ENCODE measurements around the gene CAPN15. TPM values are rescaled to one million over a fixed set of nuclear protein-coding genes. Genes with fewer than 3 reads are reported as not detected.
A peak's percentile ranks its signal among the peaks of the same experiment; 100 is the strongest.

Gene CAPN15
- total RNA-seq, 1 donor from 2014 or later, result 56.1 TPM

GRCh38 chr16:585351-585750, 57.8 kb downstream of the CAPN15 start:
- Mint-ChIP-seq H3K4me1 (ENCODE audit: low read depth, unreplicated experiment) (no peaks in the 10 kb centered on the region), H3K27me3 (ENCODE audit: unreplicated experiment) (peaks cover 11% of the 10 kb centered on the region)

GRCh38 chr16:586047-586644, 58.6 kb downstream of the CAPN15 start:
- peaks cover 17% of the 10 kb centered on the region for H3K27me3 Mint-ChIP-seq (ENCODE audit: unreplicated experiment)
- H3K4me1 Mint-ChIP-seq (ENCODE audit: low read depth, unreplicated experiment), result peaks cover 6% of the 10 kb centered on the region
- DNase-seq, result no peak
- H3K36me3 Mint-ChIP-seq (ENCODE audit: unreplicated experiment), result peaks cover 6% of the 10 kb centered on the region
- TF ChIP-seq CTCF (IDR thresholded peaks at IDR 0.05; ENCODE audit: partially characterized antibody, unreplicated experiment), result no peak
- H3K27ac Mint-ChIP-seq (ENCODE audit: unreplicated experiment), result no peak overlapping the region
- H3K4me3 Mint-ChIP-seq (ENCODE audit: unreplicated experiment), result peak overlapping the region; percentile 42
- peaks cover 18% of the 10 kb centered on the region for H3K9me3 Mint-ChIP-seq (ENCODE audit: unreplicated experiment)

More at GRCh38 chr16:585351-585750, 57.8 kb downstream of the CAPN15 start:
- Mint-ChIP-seq H3K27ac (ENCODE audit: unreplicated experiment) (no peak overlapping the region), H3K36me3 (ENCODE audit: unreplicated experiment) (no peaks in the 10 kb centered on the region), H3K4me3 (ENCODE audit: unreplicated experiment) (no peak overlapping the region), H3K9me3 (ENCODE audit: unreplicated experiment) (peaks cover 12% of the 10 kb centered on the region)
- TF ChIP-seq CTCF (IDR thresholded peaks at IDR 0.05; ENCODE audit: partially characterized antibody, unreplicated experiment), result no peak
- no peak for DNase-seq

GRCh38 chr16:586645-587590, 59.4 kb downstream of the CAPN15 start:
- DNase-seq, result no peak
- TF ChIP-seq CTCF (IDR thresholded peaks at IDR 0.05; ENCODE audit: partially characterized antibody, unreplicated experiment), result no peak
- Mint-ChIP-seq H3K36me3 (ENCODE audit: unreplicated experiment) (peaks cover 7% of the 10 kb centered on the region), H3K27me3 (ENCODE audit: unreplicated experiment) (peaks cover 20% of the 10 kb centered on the region), H3K9me3 (ENCODE audit: unreplicated experiment) (peaks cover 20% of the 10 kb centered on the region), H3K27ac (ENCODE audit: unreplicated experiment) (peak overlapping the region; percentile 76), H3K4me3 (ENCODE audit: unreplicated experiment) (peak overlapping the region; percentile 93), H3K4me1 (ENCODE audit: low read depth, unreplicated experiment) (peaks cover 12% of the 10 kb centered on the region)

- DNase-seq, result peak; percentile 65
- Mint-ChIP-seq H3K9me3 (ENCODE audit: unreplicated experiment) (peaks cover 20% of the 10 kb centered on the region), H3K27me3 (ENCODE audit: unreplicated experiment) (peaks cover 24% of the 10 kb centered on the region), H3K4me1 (ENCODE audit: low read depth, unreplicated experiment) (peaks cover 27% of the 10 kb centered on the region), H3K27ac (ENCODE audit: unreplicated experiment) (peak overlapping the region; percentile 83), H3K36me3 (ENCODE audit: unreplicated experiment) (peaks cover 7% of the 10 kb centered on the region), H3K4me3 (ENCODE audit: unreplicated experiment) (peak overlapping the region; percentile 93)
- no peak for TF ChIP-seq CTCF (IDR thresholded peaks at IDR 0.05; ENCODE audit: partially characterized antibody, unreplicated experiment)
Measured at GRCh38 chr16:588639-588888, 61.1 kb downstream of the CAPN15 start.
